GM12878 (cell line): ENCODE results near the gene AKAP11. TPM values are rescaled to one million over a fixed set of nuclear protein-coding genes. Genes with fewer than 3 reads are reported as not detected.
A peak's percentile ranks its signal among the peaks of the same experiment; 100 is the strongest.

ENCODE experiments used
- ATAC-seq: fragments of 200-7000 bp; cut with Tn5 transposase; 3 replicates; pipeline ENCODE4 v1.9.1; 2020; ENCODE audit warnings: mild to moderate bottlenecking, moderate library complexity
- BruUV-seq: library from RNA; stranded (reverse); fragments of 400-500 nt; replicated peaks from 2 replicates; lab custom pipeline; 2021; lab: Mats Ljungman, UMichigan
- CTCF ChIA-PET: fragments of 300-600 bp; sonication (Branson Sonifier 250); formaldehyde crosslinking; extraction: SDS; loops from one replicate; lab custom pipeline; 2021; ENCODE audit warnings: inconsistent platforms; lab: Yijun Ruan, JAX
- POLR2A ChIA-PET: fragments of 350-600 bp; formaldehyde crosslinking; extraction: SDS; loops from one replicate; lab custom pipeline; 2021; ENCODE audit warnings: inconsistent platforms; lab: Charles Lee
- RAD21 ChIA-PET: fragments of 300-600 bp; sonication (Branson Sonifier 250); formaldehyde crosslinking; loops from one replicate; lab custom pipeline; 2023; ENCODE audit warnings: antibody characterized with exemption; ENCODE audit not compliant: unreplicated experiment; lab: Charles Lee
- SMC1A ChIA-PET: fragments of 300-600 bp; sonication (Branson Sonifier 250); formaldehyde crosslinking; loops from one replicate; lab custom pipeline; 2023; ENCODE audit not compliant: unreplicated experiment, uncharacterized antibody; lab: Charles Lee
- DNase-seq: peaks from one replicate; pipeline ENCODE4 v3.0.0-alpha.2; 2011; ENCODE audit warnings: low read depth, low spot score
- FAIRE-seq: peaks from 3 replicates; lab custom pipeline; 2011; peaks lifted over from hg19 to GRCh38; lab: Jason Lieb, UNC
- H2AFZ ChIP-seq: 2 replicates; pipeline ENCODE4 v1.6.0; 2011; ENCODE audit warnings: low read depth, low read length, control low read depth; ENCODE audit not compliant: control insufficient read depth
- H3K27ac ChIP-seq: 2 replicates; pipeline ENCODE4 v1.5.1; 2011; ENCODE audit warnings: control low read depth; ENCODE audit not compliant: control insufficient read depth, insufficient read depth
- H3K27me3 ChIP-seq, 2 experiments: replicated peaks in 1 of 2; 2 replicates each; pipeline versions ENCODE4 v1.6.0 to v1.6.1; 2011; ENCODE audit warnings: low read length in 1 of 2; ENCODE audit not compliant: control insufficient read depth in 2 of 2, insufficient read depth in 2 of 2
- H3K36me3 ChIP-seq, 2 experiments: 2 replicates each; pipeline ENCODE4 v1.5.1; 2011; ENCODE audit warnings: low read length in 1 of 2; ENCODE audit not compliant: control insufficient read depth in 2 of 2, insufficient read depth in 2 of 2
- H3K4me1 ChIP-seq: 2 replicates; pipeline ENCODE4 v1.6.1; 2011; ENCODE audit warnings: mild to moderate bottlenecking, low read length, moderate library complexity, mixed read lengths; ENCODE audit not compliant: control insufficient read depth, insufficient read depth
- H3K4me2 ChIP-seq: 2 replicates; pipeline ENCODE4 v1.6.0; 2011; ENCODE audit warnings: control low read depth; ENCODE audit not compliant: control insufficient read depth, insufficient read depth
- H3K4me3 ChIP-seq: fragments of 200-600 bp; sonication (generic); 2 replicates; pipeline ENCODE4 v1.5.1; 2016
- H3K79me2 ChIP-seq: 2 replicates; pipeline ENCODE4 v1.6.0; 2011; ENCODE audit warnings: low read length; ENCODE audit not compliant: control insufficient read depth, insufficient read depth
- H3K9ac ChIP-seq: 2 replicates; pipeline ENCODE4 v1.8.0; 2011; ENCODE audit warnings: low read length, control low read depth, mixed read lengths; ENCODE audit not compliant: control insufficient read depth, insufficient read depth
- H3K9me3 ChIP-seq: replicated peaks from 3 replicates; pipeline ENCODE4 v1.5.1; 2011; ENCODE audit warnings: mild to moderate bottlenecking, low read length; ENCODE audit not compliant: control insufficient read depth, insufficient read depth
- H4K20me1 ChIP-seq: 2 replicates; pipeline ENCODE4 v1.6.0; 2011; ENCODE audit not compliant: control insufficient read depth, insufficient read depth
- SUZ12 ChIP-seq: fragments of 200-600 bp; sonication (generic); IDR thresholded peaks from one replicate; pipeline ENCODE4 v1.6.1; 2018; ENCODE audit warnings: antibody characterized with exemption, mild to moderate bottlenecking; ENCODE audit not compliant: unreplicated experiment
- YY1 ChIP-seq: IDR thresholded peaks from 2 replicates; pipeline ENCODE4 v1.6.1; 2011; ENCODE audit warnings: low read depth, mild to moderate bottlenecking, low read length
- WGBS: methylation state at CpG from one replicate; pipeline ENCODE4 v1.1.6; 2016; ENCODE audit warnings: low lambda C conversion rate; ENCODE audit not compliant: insufficient replicate concordance, insufficient coverage; ENCODE audit errors: missing lambda C conversion rate; 5-methylcytosine and 5-hydroxymethylcytosine counted together
- in situ Hi-C: fragments of 300-500 bp; cut with MboI; formaldehyde crosslinking; loops from 9 replicates; pipeline ENCODE4 v1.14.3; 2018; ENCODE audit warnings: mixed read lengths
- intact Hi-C: fragments of 100-400 bp; cut with micrococcal nuclease; formaldehyde crosslinking; loops from one replicate; pipeline ENCODE4 v1.14.2; 2022; ENCODE audit not compliant: unreplicated experiment
- polyA plus RNA-seq, 11 experiments: library from polyadenylated mRNA; depleted of rRNA in 4 of 11; unstranded in 6 of 11; stranded (reverse) in 5 of 11; fragments of >200 nt; fragmentation: Nextera tagmentation in 4 of 11; fragmentation: Illumina TruSeq in 1 of 11; extraction: Ambion mirVana in 4 of 11; extraction: Trizol in 1 of 11; gene quantifications; 1 replicate in 1 of 11; 2 replicates in 10 of 11; pipeline versions ENCODE4 v1.2.1 to v1.2.3, GENCODE V29; 2011 to 2016; ENCODE audit warnings: inconsistent platforms in 2 of 11, missing spikeins in 2 of 11, low read depth in 1 of 11
- total RNA-seq, 4 experiments: library from RNA; depleted of rRNA in 3 of 4; stranded (reverse); fragments of >200 nt in 3 of 4; fragmentation: Illumina TruSeq in 1 of 4; extraction: Trizol in 1 of 4; gene quantifications; 2 replicates each; pipeline versions ENCODE4 v1.2.1 to v1.2.3, GENCODE V29; 2013 to 2021
- TF ChIP-seq, protein P1 (sequence below): fragments of 450-650 bp; formaldehyde crosslinking; IDR thresholded peaks from 2 replicates; pipeline ENCODE4 v1.4.0; 2022; ENCODE audit warnings: mild to moderate bottlenecking, moderate library complexity
- TF ChIP-seq, protein P2 (sequence below): fragments of 450-650 bp; IDR thresholded peaks from 2 replicates; pipeline ENCODE4 v1.6.1; 2017; ENCODE audit warnings: mild to moderate bottlenecking

The AKAP11 gene
- total and polyA plus RNA-seq, 10 of the 15 experiments (the other 5 are each of a cell fraction or from before 2014, with no cell fraction given): 4.8 to 36.8 (median 17.9) TPM

DNA sequence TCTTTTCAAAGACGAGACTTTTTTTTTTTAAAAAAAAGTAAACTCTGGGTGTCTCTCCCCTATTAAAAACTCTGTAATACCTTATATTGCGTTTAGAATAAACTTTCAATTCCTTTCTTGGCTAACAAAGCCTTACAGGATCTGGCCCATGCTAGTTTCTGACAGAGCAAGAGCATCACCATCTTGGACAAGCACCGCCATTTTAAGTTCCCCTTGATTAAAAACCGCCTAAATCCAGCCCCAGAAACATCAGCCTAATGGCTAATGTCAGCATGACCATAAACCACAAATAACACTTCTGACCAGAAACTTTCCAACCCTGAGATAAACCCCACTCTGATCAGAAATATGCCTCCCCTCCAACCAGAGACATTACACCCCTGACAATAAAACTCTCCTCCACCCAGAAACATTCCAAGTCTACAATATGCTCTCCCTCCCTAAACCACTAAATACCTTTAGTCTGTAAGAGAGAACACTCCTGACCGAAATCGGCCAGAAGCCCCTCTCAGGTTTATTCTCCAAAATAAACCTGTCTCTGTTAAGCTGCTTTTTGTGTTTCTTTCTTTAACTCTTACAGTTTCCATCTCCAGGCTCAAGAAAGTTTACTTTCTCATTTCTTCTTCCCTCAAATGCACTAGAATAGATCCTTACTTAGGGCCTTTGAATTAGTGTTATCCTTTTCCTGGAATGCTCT lies 1.6 kb upstream of the AKAP11 start:
- FAIRE-seq: no peak
- peak; percentile 61; the same call in 1 of the 2 replicates for TF ChIP-seq YY1
- TF ChIP-seq, protein P1, sequence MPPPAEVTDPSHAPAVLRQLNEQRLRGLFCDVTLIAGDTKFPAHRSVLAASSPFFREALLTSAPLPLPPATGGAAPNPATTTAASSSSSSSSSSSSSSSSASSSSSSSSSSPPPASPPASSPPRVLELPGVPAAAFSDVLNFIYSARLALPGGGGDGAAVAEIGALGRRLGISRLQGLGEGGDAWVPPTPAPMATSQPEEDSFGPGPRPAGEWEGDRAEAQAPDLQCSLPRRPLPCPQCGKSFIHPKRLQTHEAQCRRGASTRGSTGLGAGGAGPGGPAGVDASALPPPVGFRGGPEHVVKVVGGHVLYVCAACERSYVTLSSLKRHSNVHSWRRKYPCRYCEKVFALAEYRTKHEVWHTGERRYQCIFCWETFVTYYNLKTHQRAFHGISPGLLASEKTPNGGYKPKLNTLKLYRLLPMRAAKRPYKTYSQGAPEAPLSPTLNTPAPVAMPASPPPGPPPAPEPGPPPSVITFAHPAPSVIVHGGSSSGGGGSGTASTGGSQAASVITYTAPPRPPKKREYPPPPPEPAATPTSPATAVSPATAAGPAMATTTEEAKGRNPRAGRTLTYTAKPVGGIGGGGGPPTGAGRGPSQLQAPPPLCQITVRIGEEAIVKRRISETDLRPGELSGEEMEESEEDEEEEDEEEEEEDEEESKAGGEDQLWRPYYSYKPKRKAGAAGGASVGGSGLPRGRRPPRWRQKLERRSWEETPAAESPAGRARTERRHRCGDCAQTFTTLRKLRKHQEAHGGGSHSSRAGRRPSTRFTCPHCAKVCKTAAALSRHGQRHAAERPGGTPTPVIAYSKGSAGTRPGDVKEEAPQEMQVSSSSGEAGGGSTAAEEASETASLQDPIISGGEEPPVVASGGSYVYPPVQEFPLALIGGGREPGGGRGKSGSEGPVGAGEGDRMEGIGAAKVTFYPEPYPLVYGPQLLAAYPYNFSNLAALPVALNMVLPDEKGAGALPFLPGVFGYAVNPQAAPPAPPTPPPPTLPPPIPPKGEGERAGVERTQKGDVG: 0 out of 2 replicates have a peak, but pooled peaks have one; percentile 42
- TF ChIP-seq SUZ12: no peak
- TF ChIP-seq, protein P2, sequence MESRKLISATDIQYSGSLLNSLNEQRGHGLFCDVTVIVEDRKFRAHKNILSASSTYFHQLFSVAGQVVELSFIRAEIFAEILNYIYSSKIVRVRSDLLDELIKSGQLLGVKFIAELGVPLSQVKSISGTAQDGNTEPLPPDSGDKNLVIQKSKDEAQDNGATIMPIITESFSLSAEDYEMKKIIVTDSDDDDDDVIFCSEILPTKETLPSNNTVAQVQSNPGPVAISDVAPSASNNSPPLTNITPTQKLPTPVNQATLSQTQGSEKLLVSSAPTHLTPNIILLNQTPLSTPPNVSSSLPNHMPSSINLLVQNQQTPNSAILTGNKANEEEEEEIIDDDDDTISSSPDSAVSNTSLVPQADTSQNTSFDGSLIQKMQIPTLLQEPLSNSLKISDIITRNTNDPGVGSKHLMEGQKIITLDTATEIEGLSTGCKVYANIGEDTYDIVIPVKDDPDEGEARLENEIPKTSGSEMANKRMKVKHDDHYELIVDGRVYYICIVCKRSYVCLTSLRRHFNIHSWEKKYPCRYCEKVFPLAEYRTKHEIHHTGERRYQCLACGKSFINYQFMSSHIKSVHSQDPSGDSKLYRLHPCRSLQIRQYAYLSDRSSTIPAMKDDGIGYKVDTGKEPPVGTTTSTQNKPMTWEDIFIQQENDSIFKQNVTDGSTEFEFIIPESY: peak; percentile 50; the same call in 1 of the 2 replicates
- ChIA-PET RAD21 (interaction anchor here (1.0 to 1.9 kb wide), 4 partner anchors 9 to 110 kb away, joined by 3 to 8 read pairs (median 4); no protein-coding TSS in a partner anchor), SMC1A (interaction anchor here (1.2 to 4.2 kb wide), 6 partner anchors 11 to 208 kb away, joined by 3 to 21 read pairs (median 6); no protein-coding TSS in a partner anchor), POLR2A (interaction anchor here (1.2 kb wide), 1 partner anchor 10 kb away, joined by 4 read pairs; no protein-coding TSS in a partner anchor), CTCF (interaction anchor here (1.0 to 1.5 kb wide), 3 partner anchors 17 to 727 kb away, joined by 3 read pairs; no protein-coding TSS in a partner anchor)
- Histone ChIP-seq H3K27me3 (no peaks in the 10 kb centered on the region), H3K79me2 (peaks cover 39% of the 10 kb centered on the region), H3K36me3 (no peaks in the 10 kb centered on the region), H3K4me2 (peak overlapping the region; percentile 74; the same call in 1 of the 2 replicates), H3K4me3 (peak overlapping the region; percentile 90; the same call in 1 of the 2 replicates), H3K9ac (no peak overlapping the region), H4K20me1 (no peaks in the 10 kb centered on the region), H3K9me3 (no peaks in the 10 kb centered on the region; the same call in 2 of the 3 replicates), H3K4me1 (peaks cover 8% of the 10 kb centered on the region), H3K27ac (no peak overlapping the region), H2AFZ (no peak overlapping the region)
- in situ Hi-C loops (no loop called here), intact Hi-C loops (loop anchor here (5.0 to 10.0 kb wide), 5 partner anchors 137 to 1286 kb away; partner anchors contain the start of gene DGKH)
- DNase-seq: no peak
- 40% methylated on average over 6 of the region's 6 CpGs for whole genome bisulfite sequencing
- no peak for ATAC-seq
- BruUV-seq: no TSS peak
